B cell (primary cell): ENCODE data around the gene CSNK1G1. TPM values are rescaled to one million over a fixed set of nuclear protein-coding genes. Genes with fewer than 3 reads are reported as not detected.

Experiments used
- ATAC-seq: fragments of 200-7000 bp; cut with Tn5 transposase; one replicate; pipeline ENCODE4 v1.10.0; 2021; ENCODE audit warnings: low read depth, mild to moderate bottlenecking, moderate number of reproducible peaks, moderate library complexity
- CTCF ChIA-PET: fragments of 350-600 bp; sonication (Branson Sonifier 250); formaldehyde crosslinking; loops from one replicate; lab custom pipeline; 2021; ENCODE audit warnings: antibody characterized with exemption, inconsistent platforms; lab: Charles Lee
- POLR2A ChIA-PET: fragments of 350-600 bp; sonication (Branson Sonifier 250); formaldehyde crosslinking; loops from one replicate; lab custom pipeline; 2021; ENCODE audit warnings: antibody characterized with exemption; lab: Charles Lee
- DNase-seq: peaks from one replicate; pipeline ENCODE4 v3.0.0; 2013
- H2AFZ ChIP-seq: 2 replicates; pipeline ENCODE4 v1.6.1; 2012; ENCODE audit warnings: mild to moderate bottlenecking, low read depth, low read length; ENCODE audit not compliant: insufficient read depth, poor library complexity, severe bottlenecking
- H3K27ac ChIP-seq, 2 donors: 1 replicate in 1 of 2; 2 replicates in 1 of 2; pipeline ENCODE4 v1.5.1; 2012 to 2013; ENCODE audit warnings: low read length in 2 of 2, mild to moderate bottlenecking in 2 of 2, moderate library complexity in 1 of 2
- H3K27me3 ChIP-seq, 4 experiments: fragments of 200-600 bp in 1 of 4; sonication (generic) in 1 of 4; replicated peaks in 1 of 4; 1 replicate in 2 of 4; 2 replicates in 2 of 4; pipeline versions ENCODE4 v1.6.1 to v1.7.0; 2013 to 2016; ENCODE audit warnings: low read length in 3 of 4, mild to moderate bottlenecking in 2 of 4, mixed read lengths in 1 of 4, moderate library complexity in 1 of 4; ENCODE audit not compliant: insufficient read depth in 4 of 4, control insufficient read depth in 3 of 4; ENCODE audit errors: control extremely low read depth in 1 of 4
- H3K36me3 ChIP-seq, 2 experiments: replicated peaks in 1 of 2; 1 replicate in 1 of 2; 2 replicates in 1 of 2; pipeline versions ENCODE4 v1.6.1 to v1.7.1; 2013; ENCODE audit warnings: low read length in 1 of 2; ENCODE audit not compliant: insufficient read depth in 2 of 2, control insufficient read depth in 1 of 2; ENCODE audit errors: control extremely low read depth in 1 of 2, extremely low read depth in 1 of 2
- H3K4me1 ChIP-seq, 2 donors: fragments of 200-600 bp in 1 of 2; sonication (generic) in 1 of 2; 1 replicate in 1 of 2; 2 replicates in 1 of 2; pipeline versions ENCODE4 v1.5.1 to v1.6.1; 2013 to 2017; ENCODE audit warnings: low read length in 2 of 2; ENCODE audit not compliant: control insufficient read depth in 2 of 2, insufficient read depth in 2 of 2
- H3K4me2 ChIP-seq: replicated peaks from 2 replicates; pipeline ENCODE3; 2012; ENCODE audit warnings: mild to moderate bottlenecking, low read depth, low read length; ENCODE audit not compliant: poor library complexity, severe bottlenecking
- H3K4me3 ChIP-seq, 5 experiments: fragments of 200-600 bp in 1 of 5; sonication (generic) in 1 of 5; 1 replicate in 3 of 5; 2 replicates in 2 of 5; pipeline versions ENCODE4 v1.5.1 to v1.7.0; 2011 to 2016; ENCODE audit warnings: low read length in 4 of 5, mild to moderate bottlenecking in 4 of 5, low read depth in 2 of 5, control low read depth in 1 of 5, moderate library complexity in 1 of 5; ENCODE audit not compliant: insufficient read depth in 1 of 5; ENCODE audit errors: control extremely low read depth in 1 of 5, extremely low read depth in 1 of 5
- H3K79me2 ChIP-seq: fragments of 200-600 bp; sonication (generic); one replicate; pipeline ENCODE4 v1.6.0; 2016; ENCODE audit warnings: low read length; ENCODE audit not compliant: control insufficient read depth, insufficient read depth
- H3K9ac ChIP-seq: fragments of 200-600 bp; sonication (generic); 2 replicates; pipeline ENCODE4 v1.6.1; 2017; ENCODE audit warnings: mild to moderate bottlenecking, low read length, moderate library complexity
- H3K9me3 ChIP-seq, 3 donors: one replicate each; pipeline versions ENCODE4 v1.6.1 to v1.7.1; 2013; ENCODE audit warnings: low read length in 2 of 3; ENCODE audit not compliant: control insufficient read depth in 2 of 3, insufficient read depth in 1 of 3; ENCODE audit errors: control extremely low read depth in 1 of 3
- H4K20me1 ChIP-seq: 2 replicates; pipeline ENCODE4 v1.6.0; 2012; ENCODE audit warnings: mild to moderate bottlenecking, low read length; ENCODE audit not compliant: insufficient read depth, control insufficient read depth, poor library complexity, severe bottlenecking
- H3K27ac Mint-ChIP-seq: one replicate; pipeline ENCODE4 v1.8.0; 2021; ENCODE audit warnings: mixed read lengths
- H3K27me3 Mint-ChIP-seq: one replicate; pipeline ENCODE4 v1.8.0; 2021; ENCODE audit warnings: mixed read lengths
- H3K4me1 Mint-ChIP-seq: one replicate; pipeline ENCODE4 v1.8.0; 2021; ENCODE audit warnings: mixed read lengths
- H3K4me3 Mint-ChIP-seq: one replicate; pipeline ENCODE4 v1.8.0; 2021; ENCODE audit warnings: mixed read lengths
- H3K9me3 Mint-ChIP-seq: one replicate; pipeline ENCODE4 v1.8.0; 2022; ENCODE audit warnings: mixed read lengths; ENCODE audit not compliant: insufficient read depth
- CTCF ChIP-seq: fragments of 200-600 bp; IDR thresholded peaks from one replicate; pipeline ENCODE4 v1.8.0; 2022; ENCODE audit warnings: antibody characterized with exemption, mild to moderate bottlenecking
- EZH2 ChIP-seq: IDR thresholded peaks from 2 replicates; pipeline ENCODE4 v1.6.1; 2012; ENCODE audit warnings: borderline replicate concordance, low read depth, mild to moderate bottlenecking, moderate library complexity, low read length; ENCODE audit not compliant: insufficient read depth, poor library complexity, severe bottlenecking
- WGBS: methylation state at CpG from one replicate; pipeline ENCODE4 v1.1.5; 2013; ENCODE audit warnings: missing lambda C conversion rate; ENCODE audit not compliant: insufficient coverage; 5-methylcytosine and 5-hydroxymethylcytosine counted together
- intact Hi-C: fragments of 100-400 bp; cut with micrococcal nuclease; formaldehyde crosslinking; loops from one replicate; pipeline ENCODE4 v1.10.0; 2022
- polyA plus RNA-seq: library from polyadenylated mRNA; depleted of rRNA; stranded (reverse); fragments of >200 nt; gene quantifications from 2 replicates; pipeline ENCODE4 v1.2.3, GENCODE V29; 2012
- total RNA-seq, 2 donors: library from RNA; stranded (reverse); fragments of 120-200 nt in 1 of 2; gene quantifications; 1 replicate in 1 of 2; 2 replicates in 1 of 2; pipeline versions ENCODE4 v1.2.3 to v1.2.4, GENCODE V29; 2013 to 2022

Gene CSNK1G1
- total and polyA plus RNA-seq, 2 donors (not counting 1 experiment from before 2014, with no cell fraction given) = 5.2 to 40.3 TPM

- Histone ChIP-seq H3K4me3 (no peak overlapping the region), H3K4me2 (no peak overlapping the region), H3K79me2 (peaks cover 25% of the 10 kb centered on the region), H3K27ac (no peak overlapping the region), H3K4me1 (no peaks in the 10 kb centered on the region), H3K9ac (no peak overlapping the region), H3K27me3 (no peaks in the 10 kb centered on the region), H3K36me3 (peaks cover 21 to 89% of the 10 kb centered on the region in 2 experiments), H2AFZ (no peak overlapping the region), H4K20me1 (peaks cover 36% of the 10 kb centered on the region), H3K9me3 (no peaks in the 10 kb centered on the region)
- no peak for ATAC-seq
- TF ChIP-seq EZH2 = no peak
- no peak for TF ChIP-seq CTCF
- Mint-ChIP-seq H3K4me3 (no peak overlapping the region), H3K27me3 (no peaks in the 10 kb centered on the region), H3K27ac (no peak overlapping the region), H3K9me3 (no peaks in the 10 kb centered on the region), H3K4me1 (no peaks in the 10 kb centered on the region)
- WGBS = 100% methylated on average over 3 of the region's 3 CpGs
- POLR2A ChIA-PET = no interaction called here
- no peak for DNase-seq
- CTCF ChIA-PET = interaction anchor here (0.6 kb wide), 1 partner anchor 41 kb away, joined by 5 read pairs; no protein-coding TSS in a partner anchor
- intact Hi-C loops = no loop called here
Measured at GRCh38 chr15:64130159-64130558, 225.8 kb downstream of the CSNK1G1 start.

- no peak overlapping the region for H3K4me3 ChIP-seq
- H3K79me2 ChIP-seq = peaks cover 29% of the 10 kb centered on the region
- intact Hi-C loops = no loop called here
- no peaks in the 10 kb centered on the region for H3K4me1 ChIP-seq
- H3K9ac ChIP-seq = no peak overlapping the region
- WGBS = 96% methylated on average over 2 of the region's 6 CpGs
- H3K4me2 ChIP-seq = no peak overlapping the region
- no peaks in the 10 kb centered on the region for H3K9me3 Mint-ChIP-seq
- H3K27ac Mint-ChIP-seq = no peak overlapping the region
- no peaks in the 10 kb centered on the region for H3K9me3 ChIP-seq
- H3K27me3 Mint-ChIP-seq = no peaks in the 10 kb centered on the region
- no peaks in the 10 kb centered on the region for H3K4me1 Mint-ChIP-seq
- no peak overlapping the region for H3K4me3 Mint-ChIP-seq
- ATAC-seq = no peak
- H3K36me3 ChIP-seq = peaks cover 24 to 89% of the 10 kb centered on the region in 2 experiments
- H3K27me3 ChIP-seq = no peaks in the 10 kb centered on the region
- no peak overlapping the region for H2AFZ ChIP-seq
- no peak overlapping the region for H3K27ac ChIP-seq
- POLR2A ChIA-PET = no interaction called here
- CTCF ChIA-PET = interaction anchor here (2.9 kb wide), 1 partner anchor 26 kb away, joined by 8 read pairs; no protein-coding TSS in a partner anchor
- TF ChIP-seq CTCF = no peak
- no peak for TF ChIP-seq EZH2
- DNase-seq = no peak
- H4K20me1 ChIP-seq = peaks cover 21% of the 10 kb centered on the region
Measured at GRCh38 chr15:64127521-64128270, 228.3 kb downstream of the CSNK1G1 start.
